ENCODE results near the gene IFNLR1. TPM values are rescaled to one million over a fixed set of nuclear protein-coding genes. Genes with fewer than 3 reads are reported as not detected.

Gene IFNLR1
- total RNA-seq, 2 experiments from 2014 or later, result 1.2 to 1.3 TPM

DNA sequence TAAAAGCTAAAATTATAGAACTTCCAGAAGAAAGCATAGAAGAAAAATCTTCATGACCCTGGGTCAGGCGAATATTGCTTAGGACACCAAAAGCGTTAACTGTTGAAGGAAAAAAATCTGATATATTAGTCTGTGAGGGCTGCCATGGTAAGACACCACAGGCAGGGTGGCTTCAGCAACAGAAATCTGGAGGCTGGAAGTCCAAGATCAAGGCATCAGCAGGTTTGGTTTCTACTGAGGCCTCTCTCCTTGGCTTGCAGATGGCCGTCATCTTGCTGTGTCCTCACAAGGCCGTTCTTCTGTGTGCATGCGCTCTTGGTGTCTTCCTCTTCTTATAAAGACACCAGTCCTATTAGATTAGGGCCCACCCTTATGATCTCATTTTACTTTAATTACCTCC is 14.5 kb downstream of the IFNLR1 start:
- Mint-ChIP-seq H3K4me1 (ENCODE audit: low read depth) (no peaks in the 10 kb centered on the region), H3K27ac (no peak overlapping the region), H3K9me3 (no peaks in the 10 kb centered on the region), H3K27me3 (no peaks in the 10 kb centered on the region), H3K4me3 (no peak overlapping the region), H3K36me3 (ENCODE audit: low read depth) (peaks cover 11% of the 10 kb centered on the region)
- no peak for TF ChIP-seq CTCF (IDR thresholded peaks at IDR 0.05)
- intact Hi-C loops (cut with DNase I, micrococcal nuclease), result no loop called here
- Histone ChIP-seq H3K9me3 (ENCODE audit: control insufficient read depth in 1 of 2, insufficient read depth in 1 of 2, low read length in 2 of 2) (no peaks in the 10 kb centered on the region), H3K27me3 (ENCODE audit: control insufficient read depth in 1 of 2, insufficient read depth in 2 of 2, low read length in 2 of 2) (no peaks in the 10 kb centered on the region), H3K4me1 (ENCODE audit: insufficient read depth, low read length) (no peaks in the 10 kb centered on the region), H3K36me3 (ENCODE audit: insufficient read depth, low read length) (peaks cover 8% of the 10 kb centered on the region), H3K4me3 (ENCODE audit: low read length) (no peak overlapping the region), H3K27ac (ENCODE audit: low read depth in 1 of 2, low read length in 2 of 2) (no peak overlapping the region)
- no peak for DNase-seq
- ChIA-PET CTCF (no interaction called here), POLR2A (no interaction called here)
- ATAC-seq (ENCODE audit: poor library complexity), result no peak

DNA sequence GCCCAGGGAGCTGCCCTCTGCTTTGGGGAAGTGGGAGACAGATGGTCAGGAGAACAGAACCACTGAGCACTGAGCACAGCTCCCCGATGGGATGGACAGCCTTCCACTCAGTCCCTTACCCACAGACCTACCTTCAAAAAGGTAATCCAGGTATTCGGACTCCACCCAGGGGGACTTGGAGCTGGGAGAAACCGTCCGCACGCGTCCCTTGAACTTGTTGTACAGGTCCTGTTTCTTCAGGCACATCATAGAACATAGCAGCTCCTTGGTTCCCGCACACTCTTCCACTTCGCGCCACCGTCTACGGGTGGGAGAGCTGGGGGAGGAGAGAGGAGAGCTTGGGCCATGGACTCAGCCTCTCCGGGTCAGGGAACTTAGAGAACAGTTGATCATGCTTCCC is 17.8 kb downstream of the IFNLR1 start:
- H3K27ac Mint-ChIP-seq, result no peak overlapping the region

DNA sequence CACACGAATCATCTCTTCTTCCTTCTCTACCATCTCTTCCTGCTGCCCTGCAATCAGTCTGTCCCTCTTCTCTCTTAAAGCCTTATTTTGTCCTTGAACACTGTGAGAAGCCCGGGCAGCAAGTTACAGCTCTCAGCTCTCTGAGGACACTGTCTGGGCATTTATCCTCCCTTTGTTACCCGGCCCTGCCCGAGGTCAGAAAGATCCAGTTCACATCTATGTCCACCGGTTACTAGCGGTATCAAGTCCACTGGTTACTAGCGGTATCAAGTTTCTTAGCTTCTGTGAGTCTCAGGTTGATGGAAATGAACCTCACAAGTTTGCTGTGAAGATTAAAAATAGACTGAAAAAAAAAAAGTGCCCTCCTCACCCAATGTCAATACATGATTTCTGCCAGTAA is 18.8 kb downstream of the IFNLR1 start:
- intact Hi-C loops (cut with DNase I, micrococcal nuclease), result no loop called here
- Histone ChIP-seq H3K27me3 (ENCODE audit: control insufficient read depth in 1 of 2, insufficient read depth in 2 of 2, low read length in 2 of 2) (no peaks in the 10 kb centered on the region), H3K36me3 (ENCODE audit: insufficient read depth, low read length) (peaks cover 14% of the 10 kb centered on the region), H3K9me3 (ENCODE audit: control insufficient read depth in 1 of 2, insufficient read depth in 1 of 2, low read length in 2 of 2) (no peaks in the 10 kb centered on the region), H3K4me3 (ENCODE audit: low read length) (no peak overlapping the region), H3K4me1 (ENCODE audit: insufficient read depth, low read length) (no peaks in the 10 kb centered on the region), H3K27ac (ENCODE audit: low read depth in 1 of 2, low read length in 2 of 2) (no peak overlapping the region)
- TF ChIP-seq CTCF (IDR thresholded peaks at IDR 0.05), result no peak
- ChIA-PET CTCF (no interaction called here), POLR2A (no interaction called here)
- Mint-ChIP-seq H3K4me1 (ENCODE audit: low read depth) (no peaks in the 10 kb centered on the region), H3K27ac (no peak overlapping the region), H3K4me3 (no peak overlapping the region), H3K36me3 (ENCODE audit: low read depth) (peaks cover 24% of the 10 kb centered on the region), H3K27me3 (no peaks in the 10 kb centered on the region), H3K9me3 (no peaks in the 10 kb centered on the region)
- DNase-seq (no peak), ATAC-seq (ENCODE audit: poor library complexity) (no peak)

More for the DNA sequence above, 17.8 kb downstream of the IFNLR1 start:
- POLR2A ChIA-PET, result no interaction called here
- DNase-seq, result no peak
- Mint-ChIP-seq H3K4me1 (ENCODE audit: low read depth) (no peaks in the 10 kb centered on the region), H3K27me3 (no peaks in the 10 kb centered on the region), H3K36me3 (ENCODE audit: low read depth) (peaks cover 24% of the 10 kb centered on the region), H3K4me3 (no peak overlapping the region), H3K9me3 (no peaks in the 10 kb centered on the region)
- H3K27ac ChIP-seq (ENCODE audit: low read depth in 1 of 2, low read length in 2 of 2), result no peak overlapping the region
- intact Hi-C loops (cut with DNase I, micrococcal nuclease), result no loop called here
- ATAC-seq (ENCODE audit: poor library complexity), result no peak
- no peaks in the 10 kb centered on the region for H3K27me3 ChIP-seq (ENCODE audit: control insufficient read depth in 1 of 2, insufficient read depth in 2 of 2, low read length in 2 of 2)
- CTCF ChIA-PET, result interaction anchor here (1.2 kb wide), 1 partner anchor 19 kb away, joined by 3 read pairs; no protein-coding TSS in a partner anchor
- peaks cover 12% of the 10 kb centered on the region for H3K36me3 ChIP-seq (ENCODE audit: insufficient read depth, low read length)
- no peak overlapping the region for H3K4me3 ChIP-seq (ENCODE audit: low read length)
- no peak for TF ChIP-seq CTCF (IDR thresholded peaks at IDR 0.05)
- H3K4me1 ChIP-seq (ENCODE audit: insufficient read depth, low read length), result no peaks in the 10 kb centered on the region
- no peaks in the 10 kb centered on the region for H3K9me3 ChIP-seq (ENCODE audit: control insufficient read depth in 1 of 2, insufficient read depth in 1 of 2, low read length in 2 of 2)
